ENCODE data around the gene SERPINB2. TPM values are rescaled to one million over a fixed set of nuclear protein-coding genes. Genes with fewer than 3 reads are reported as not detected.
A peak's percentile ranks its signal among the peaks of the same experiment; 100 is the strongest.

Gene SERPINB2
- total and polyA plus RNA-seq, 2 donors (not counting 1 experiment from before 2014, with no cell fraction given), result 0.25 to 1.4 TPM

DNA sequence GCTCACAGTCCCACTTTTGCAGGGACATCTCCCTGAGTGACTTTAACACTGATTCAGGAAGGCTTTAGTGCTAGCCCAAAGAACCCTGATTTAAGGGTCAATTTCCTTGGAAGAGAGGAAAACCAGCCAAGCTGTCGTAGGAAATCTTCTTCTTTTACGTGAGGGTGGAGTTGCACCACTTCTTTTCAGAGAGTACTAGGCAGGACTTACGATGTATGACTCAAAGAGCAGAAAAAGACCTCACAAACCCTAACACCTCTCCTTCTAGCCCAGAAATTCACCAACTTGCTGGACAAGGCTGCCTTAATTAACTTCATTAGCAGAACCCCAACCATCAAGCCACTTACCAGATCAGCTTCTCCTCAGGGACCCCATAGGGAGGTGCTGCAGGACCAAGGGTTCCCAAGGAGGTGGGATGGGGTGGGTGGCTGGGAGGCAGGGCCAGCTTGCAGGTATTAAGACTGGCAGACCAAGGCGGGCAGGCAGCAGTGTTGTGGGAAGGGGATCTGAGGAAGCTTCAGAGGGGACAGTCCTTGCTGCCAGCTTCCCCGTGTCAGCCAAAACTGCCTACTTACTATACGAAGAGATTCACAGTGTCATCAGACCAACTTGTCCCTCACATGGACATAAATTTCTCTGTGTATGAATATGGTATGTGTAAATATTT, 6.7 kb downstream of the SERPINB2 start:
- H3K9me3 ChIP-seq (ENCODE audit: control extremely low read depth in 1 of 3, control insufficient read depth in 2 of 3, insufficient read depth in 1 of 3, low read length in 2 of 3), result no peaks in the 10 kb centered on the region
- ATAC-seq (ENCODE audit: low read depth), result no peak
- no peak for DNase-seq
- H3K4me1 ChIP-seq (ENCODE audit: control insufficient read depth in 2 of 2, insufficient read depth in 2 of 2, low read length in 2 of 2), result no peaks in the 10 kb centered on the region
- Mint-ChIP-seq H3K4me3 (no peak overlapping the region), H3K27me3 (peaks cover 4% of the 10 kb centered on the region), H3K27ac (no peak overlapping the region), H3K9me3 (ENCODE audit: insufficient read depth) (no peaks in the 10 kb centered on the region), H3K4me1 (no peaks in the 10 kb centered on the region)
- WGBS (ENCODE audit: insufficient coverage), result 100% methylated on average over 3 of the region's 6 CpGs
- no peaks in the 10 kb centered on the region for H3K27me3 ChIP-seq (replicated peaks in 1 of 4; ENCODE audit: control extremely low read depth in 1 of 4, control insufficient read depth in 3 of 4, insufficient read depth in 4 of 4, low read length in 3 of 4)
- intact Hi-C loops (cut with micrococcal nuclease), result no loop called here
- no peak overlapping the region for H3K27ac ChIP-seq (ENCODE audit: low read length in 2 of 2)
- CTCF ChIA-PET, result no interaction called here
- POLR2A ChIA-PET, result no interaction called here
- no peak overlapping the region for H3K9ac ChIP-seq (ENCODE audit: low read length)
- H3K4me3 ChIP-seq (ENCODE audit: control extremely low read depth in 1 of 5, extremely low read depth in 1 of 5, insufficient read depth in 1 of 5, low read depth in 2 of 5, low read length in 4 of 5), result no peak overlapping the region
- no peaks in the 10 kb centered on the region for H3K36me3 ChIP-seq (replicated peaks in 1 of 2; ENCODE audit: control extremely low read depth in 1 of 2, control insufficient read depth in 1 of 2, extremely low read depth in 1 of 2, insufficient read depth in 2 of 2, low read length in 1 of 2)
- no peaks in the 10 kb centered on the region for H4K20me1 ChIP-seq (ENCODE audit: control insufficient read depth, insufficient read depth, low read length, poor library complexity, severe bottlenecking)
- H3K4me2 ChIP-seq (replicated peaks; ENCODE audit: low read depth, low read length, poor library complexity, severe bottlenecking), result no peak overlapping the region
- TF ChIP-seq EZH2 (IDR thresholded peaks at IDR 0.05; ENCODE audit: borderline replicate concordance, insufficient read depth, low read depth, low read length, poor library complexity, severe bottlenecking), result no peak
- TF ChIP-seq CTCF (IDR thresholded peaks at IDR 0.05), result no peak
- no peaks in the 10 kb centered on the region for H3K79me2 ChIP-seq (ENCODE audit: control insufficient read depth, insufficient read depth, low read length)
- no peak overlapping the region for H2AFZ ChIP-seq (ENCODE audit: insufficient read depth, low read depth, low read length, poor library complexity, severe bottlenecking)

- H3K4me2 ChIP-seq (replicated peaks; ENCODE audit: low read depth, low read length, poor library complexity, severe bottlenecking), result no peak overlapping the region
- H4K20me1 ChIP-seq (ENCODE audit: control insufficient read depth, insufficient read depth, low read length, poor library complexity, severe bottlenecking), result no peaks in the 10 kb centered on the region
- 40% methylated on average over 2 of the region's 6 CpGs for WGBS (ENCODE audit: insufficient coverage)
- H3K79me2 ChIP-seq (ENCODE audit: control insufficient read depth, insufficient read depth, low read length), result no peaks in the 10 kb centered on the region
- ChIA-PET POLR2A (no interaction called here), CTCF (no interaction called here)
- ATAC-seq (ENCODE audit: low read depth) (no peak), DNase-seq (no peak)
- no peak overlapping the region for H3K9ac ChIP-seq (ENCODE audit: low read length)
- H2AFZ ChIP-seq (ENCODE audit: insufficient read depth, low read depth, low read length, poor library complexity, severe bottlenecking), result no peak overlapping the region
- H3K27me3 ChIP-seq (replicated peaks in 1 of 4; ENCODE audit: control extremely low read depth in 1 of 4, control insufficient read depth in 3 of 4, insufficient read depth in 4 of 4, low read length in 3 of 4), result no peaks in the 10 kb centered on the region
- intact Hi-C loops (cut with micrococcal nuclease), result no loop called here
- no peak overlapping the region for H3K27ac ChIP-seq (ENCODE audit: low read length in 2 of 2)
- peak overlapping the region in 1 of 5 experiments; percentile 27 for H3K4me3 ChIP-seq (ENCODE audit: control extremely low read depth in 1 of 5, extremely low read depth in 1 of 5, insufficient read depth in 1 of 5, low read depth in 2 of 5, low read length in 4 of 5)
- no peaks in the 10 kb centered on the region for H3K4me1 ChIP-seq (ENCODE audit: control insufficient read depth in 2 of 2, insufficient read depth in 2 of 2, low read length in 2 of 2)
- H3K36me3 ChIP-seq (replicated peaks in 1 of 2; ENCODE audit: control extremely low read depth in 1 of 2, control insufficient read depth in 1 of 2, extremely low read depth in 1 of 2, insufficient read depth in 2 of 2, low read length in 1 of 2), result no peaks in the 10 kb centered on the region
- Mint-ChIP-seq H3K27me3 (peaks cover 4% of the 10 kb centered on the region), H3K9me3 (ENCODE audit: insufficient read depth) (no peaks in the 10 kb centered on the region), H3K4me3 (no peak overlapping the region), H3K4me1 (no peaks in the 10 kb centered on the region), H3K27ac (no peak overlapping the region)
- TF ChIP-seq CTCF (IDR thresholded peaks at IDR 0.05) (no peak), EZH2 (IDR thresholded peaks at IDR 0.05; ENCODE audit: borderline replicate concordance, insufficient read depth, low read depth, low read length, poor library complexity, severe bottlenecking) (no peak)
- no peaks in the 10 kb centered on the region for H3K9me3 ChIP-seq (ENCODE audit: control extremely low read depth in 1 of 3, control insufficient read depth in 2 of 3, insufficient read depth in 1 of 3, low read length in 2 of 3)
Measured at GRCh38 chr18:63895190-63895589, 7.7 kb downstream of the SERPINB2 start.
